ENCODE data around the gene CLBA1.

- TF ChIP-seq, protein P1, sequence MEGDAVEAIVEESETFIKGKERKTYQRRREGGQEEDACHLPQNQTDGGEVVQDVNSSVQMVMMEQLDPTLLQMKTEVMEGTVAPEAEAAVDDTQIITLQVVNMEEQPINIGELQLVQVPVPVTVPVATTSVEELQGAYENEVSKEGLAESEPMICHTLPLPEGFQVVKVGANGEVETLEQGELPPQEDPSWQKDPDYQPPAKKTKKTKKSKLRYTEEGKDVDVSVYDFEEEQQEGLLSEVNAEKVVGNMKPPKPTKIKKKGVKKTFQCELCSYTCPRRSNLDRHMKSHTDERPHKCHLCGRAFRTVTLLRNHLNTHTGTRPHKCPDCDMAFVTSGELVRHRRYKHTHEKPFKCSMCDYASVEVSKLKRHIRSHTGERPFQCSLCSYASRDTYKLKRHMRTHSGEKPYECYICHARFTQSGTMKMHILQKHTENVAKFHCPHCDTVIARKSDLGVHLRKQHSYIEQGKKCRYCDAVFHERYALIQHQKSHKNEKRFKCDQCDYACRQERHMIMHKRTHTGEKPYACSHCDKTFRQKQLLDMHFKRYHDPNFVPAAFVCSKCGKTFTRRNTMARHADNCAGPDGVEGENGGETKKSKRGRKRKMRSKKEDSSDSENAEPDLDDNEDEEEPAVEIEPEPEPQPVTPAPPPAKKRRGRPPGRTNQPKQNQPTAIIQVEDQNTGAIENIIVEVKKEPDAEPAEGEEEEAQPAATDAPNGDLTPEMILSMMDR (conservative IDR thresholded peaks at IDR 0.05): no peak
- TF ChIP-seq ZFX (IDR thresholded peaks at IDR 0.05): no peak
Measured at GRCh38 chr14:104994978-104995377, 9.4 kb downstream of the CLBA1 start.

Data from C4-2B (cell line).